PFSK-1 (cell line): ENCODE data around the gene NPR3.

Experiments used
- FOXP2 ChIP-seq: optimal IDR thresholded peaks from 2 replicates; pipeline ENCODE3; 2011; ENCODE audit warnings: borderline replicate concordance, control low read depth, inconsistent platforms; ENCODE audit not compliant: insufficient read depth; ENCODE audit errors: extremely low read length, extremely low read depth
- POLR2AphosphoS5 ChIP-seq: IDR thresholded peaks from 2 replicates; pipeline ENCODE4 v1.6.1; 2012; ENCODE audit warnings: low read depth, mild to moderate bottlenecking, control low read depth, low read length, moderate library complexity
- REST ChIP-seq, 2 experiments: IDR thresholded peaks; 2 replicates each; pipeline versions ENCODE4 v1.6.1 to v1.8.0; 2011 to 2012; ENCODE audit warnings: low read depth in 2 of 2, low read length in 2 of 2, control low read depth in 1 of 2, inconsistent platforms in 1 of 2, mild to moderate bottlenecking in 1 of 2, moderate library complexity in 1 of 2; ENCODE audit not compliant: insufficient read depth in 1 of 2
- SIN3A ChIP-seq: IDR thresholded peaks from 2 replicates; pipeline ENCODE4 v1.6.1; 2012; ENCODE audit warnings: mild to moderate bottlenecking, low read length, moderate library complexity, borderline replicate concordance; ENCODE audit not compliant: insufficient read depth
- TAF1 ChIP-seq: IDR thresholded peaks from 2 replicates; pipeline ENCODE4 v1.6.1; 2012; ENCODE audit warnings: low read length, control low read depth, borderline replicate concordance; ENCODE audit not compliant: insufficient read depth

GRCh38 chr5:32785611-32786254, 74.6 kb downstream of the NPR3 start:
- TF ChIP-seq POLR2AphosphoS5 (no peak), SIN3A (no peak), REST (IDR thresholded peaks at IDR 0.05; ENCODE audit: insufficient read depth in 1 of 2, low read depth in 2 of 2, low read length in 2 of 2) (no peak), TAF1 (no peak), FOXP2 (no peak)
